Smooth muscle cell (in vitro differentiated cells): ENCODE data around the gene MYMX. TPM values are rescaled to one million over a fixed set of nuclear protein-coding genes. Genes with fewer than 3 reads are reported as not detected.

Experiments
- DNase-seq: peaks from one replicate; lab custom pipeline; 2025; ENCODE audit not compliant: unreplicated experiment; lab: John Stamatoyannopoulos, UW
- H2AFZ ChIP-seq: fragments of 200-600 bp; sonication (generic); 2 replicates; pipeline ENCODE4 v1.6.0; 2016; ENCODE audit warnings: antibody characterized with exemption, low read depth, mild to moderate bottlenecking
- H3F3A ChIP-seq: fragments of 200-600 bp; sonication (generic); 2 replicates; pipeline ENCODE4 v1.6.0; 2017; ENCODE audit warnings: antibody characterized with exemption, low read depth
- H3K27ac ChIP-seq: fragments of 200-600 bp; sonication (generic); 2 replicates; pipeline ENCODE4 v1.5.1; 2016; ENCODE audit warnings: low read depth, mild to moderate bottlenecking
- H3K27me3 ChIP-seq: fragments of 200-600 bp; sonication (generic); 2 replicates; pipeline ENCODE4 v1.6.1; 2016; ENCODE audit warnings: low read depth, mild to moderate bottlenecking
- H3K36me3 ChIP-seq: fragments of 200-600 bp; sonication (generic); 2 replicates; pipeline ENCODE4 v1.5.1; 2016; ENCODE audit warnings: low read depth
- H3K4me1 ChIP-seq: fragments of 200-600 bp; sonication (generic); 2 replicates; pipeline ENCODE4 v1.5.1; 2016; ENCODE audit warnings: low read depth
- H3K4me2 ChIP-seq: fragments of 200-600 bp; sonication (generic); 2 replicates; pipeline ENCODE4 v1.6.0; 2016; ENCODE audit warnings: mild to moderate bottlenecking
- H3K4me3 ChIP-seq: fragments of 200-600 bp; sonication (generic); 2 replicates; pipeline ENCODE4 v1.5.1; 2016; ENCODE audit warnings: mild to moderate bottlenecking
- H3K79me2 ChIP-seq: fragments of 200-600 bp; sonication (generic); 2 replicates; pipeline ENCODE4 v1.6.0; 2016; ENCODE audit warnings: low read depth, mild to moderate bottlenecking
- H3K9ac ChIP-seq: fragments of 200-600 bp; sonication (generic); 2 replicates; pipeline ENCODE4 v1.6.0; 2016; ENCODE audit warnings: low read depth
- H3K9me3 ChIP-seq: fragments of 200-600 bp; sonication (generic); replicated peaks from 2 replicates; pipeline ENCODE4 v1.5.1; 2016; ENCODE audit warnings: low read depth
- H4K20me1 ChIP-seq: fragments of 200-600 bp; sonication (generic); 2 replicates; pipeline ENCODE4 v1.6.0; 2016; ENCODE audit warnings: low read depth
- CTCF ChIP-seq: fragments of 200-600 bp; sonication (generic); IDR thresholded peaks from 2 replicates; pipeline ENCODE4 v1.5.1; 2017; ENCODE audit warnings: borderline replicate concordance, mild to moderate bottlenecking, antibody characterized with exemption; ENCODE audit not compliant: insufficient read depth, poor library complexity, severe bottlenecking
- WGBS: methylation state at CpG from one replicate; pipeline ENCODE4 v1.1.7; 2016; ENCODE audit warnings: low lambda C conversion rate; 5-methylcytosine and 5-hydroxymethylcytosine counted together
- polyA plus RNA-seq: library from polyadenylated mRNA; unstranded; fragments of >200 nt; fragmentation: Nextera tagmentation; extraction: Ambion mirVana; gene quantifications from 2 replicates; pipeline ENCODE4 v1.2.1, GENCODE V29; 2016
- total RNA-seq: library from RNA; depleted of rRNA; stranded (reverse); fragments of >200 nt; gene quantifications from 2 replicates; pipeline ENCODE4 v1.2.3, GENCODE V29; 2014

MYMX gene
- total and polyA plus RNA-seq, 2 experiments from 2014 or later = not detected

GRCh38 chr6:44258921-44259320, 42.2 kb downstream of the MYMX start:
- peaks cover 32% of the 10 kb centered on the region for H4K20me1 ChIP-seq
- H3K27ac ChIP-seq = no peak overlapping the region
- peaks cover 29% of the 10 kb centered on the region for H3K79me2 ChIP-seq
- no peak overlapping the region for H3K4me2 ChIP-seq
- TF ChIP-seq CTCF = no peak
- H3K9ac ChIP-seq = no peak overlapping the region
- H2AFZ ChIP-seq = no peak overlapping the region
- WGBS = 100% methylated on average over 3 of the region's 3 CpGs
- no peak for DNase-seq
- H3K27me3 ChIP-seq = no peaks in the 10 kb centered on the region
- H3K9me3 ChIP-seq = no peaks in the 10 kb centered on the region
- H3F3A ChIP-seq = peaks cover 25% of the 10 kb centered on the region
- H3K4me3 ChIP-seq = no peak overlapping the region
- H3K4me1 ChIP-seq = peaks cover 23% of the 10 kb centered on the region
- no peaks in the 10 kb centered on the region for H3K36me3 ChIP-seq

- 96% methylated on average over 8 of the region's 8 CpGs for WGBS
- Histone ChIP-seq H3K36me3 (no peaks in the 10 kb centered on the region), H3K9ac (no peak overlapping the region), H3K4me2 (no peak overlapping the region), H3K4me3 (no peak overlapping the region), H3K4me1 (peaks cover 32% of the 10 kb centered on the region), H4K20me1 (peaks cover 30% of the 10 kb centered on the region), H3K27ac (no peak overlapping the region), H3K9me3 (no peaks in the 10 kb centered on the region), H3K79me2 (peaks cover 28% of the 10 kb centered on the region), H3F3A (peaks cover 16% of the 10 kb centered on the region), H3K27me3 (no peaks in the 10 kb centered on the region), H2AFZ (no peak overlapping the region)
- no peak for TF ChIP-seq CTCF
- DNase-seq = no peak
These were observed 43.3 kb downstream of the MYMX start for GRCh38 chr6:44260011-44260410.

- TF ChIP-seq CTCF = no peak
- no peak overlapping the region for H3K9ac ChIP-seq
- H3K79me2 ChIP-seq = peaks cover 27% of the 10 kb centered on the region
- no peak overlapping the region for H3K4me3 ChIP-seq
- H3F3A ChIP-seq = peaks cover 15% of the 10 kb centered on the region
- H3K27ac ChIP-seq = no peak overlapping the region
- WGBS = 90% methylated on average over 6 of the region's 6 CpGs
- no peaks in the 10 kb centered on the region for H3K27me3 ChIP-seq
- H3K9me3 ChIP-seq = no peaks in the 10 kb centered on the region
- H3K4me1 ChIP-seq = peaks cover 33% of the 10 kb centered on the region
- no peak overlapping the region for H3K4me2 ChIP-seq
- no peak for DNase-seq
- no peaks in the 10 kb centered on the region for H3K36me3 ChIP-seq
- peaks cover 23% of the 10 kb centered on the region for H4K20me1 ChIP-seq
- no peak overlapping the region for H2AFZ ChIP-seq
These were observed 43.9 kb downstream of the MYMX start for GRCh38 chr6:44260451-44261297.

- no peak for DNase-seq
- Histone ChIP-seq H3K4me1 (peaks cover 27% of the 10 kb centered on the region), H3K4me3 (no peak overlapping the region), H3F3A (peaks cover 10% of the 10 kb centered on the region), H3K27me3 (no peaks in the 10 kb centered on the region), H3K9ac (no peak overlapping the region), H2AFZ (no peak overlapping the region), H3K79me2 (peaks cover 21% of the 10 kb centered on the region), H3K9me3 (no peaks in the 10 kb centered on the region), H3K36me3 (no peaks in the 10 kb centered on the region), H3K4me2 (no peak overlapping the region), H4K20me1 (peaks cover 14% of the 10 kb centered on the region), H3K27ac (no peak overlapping the region)
- 98% methylated on average over 8 of the region's 8 CpGs for WGBS
- TF ChIP-seq CTCF = no peak
These were observed 44.9 kb downstream of the MYMX start for GRCh38 chr6:44261581-44261980.
